Psoas muscle (tissue), 8 donors: Measurements from ENCODE around the gene TBC1D5. TPM values are rescaled to one million over a fixed set of nuclear protein-coding genes. Genes with fewer than 3 reads are reported as not detected.
"Not testable (repeated sequence)": the region's sequence is repeated elsewhere in the genome, so short reads cannot be mapped to it uniquely, and the experiment has no call there.

Experiments
- ATAC-seq, 4 donors: fragments of 200-7000 bp; cut with Tn5 transposase; one replicate each; pipeline ENCODE4 v1.9.1; 2020; ENCODE audit warnings: moderate library complexity in 3 of 4, mild to moderate bottlenecking in 2 of 4
- DNase-seq, 2 donors: peaks; one replicate each; pipeline ENCODE4 v3.0.0-alpha.2; 2020
- H3K27ac ChIP-seq: fragments of 200-600 bp; one replicate; pipeline ENCODE4 v1.8.0; 2022
- H3K27me3 ChIP-seq, 3 donors: fragments of 200-600 bp in 1 of 3; one replicate each; pipeline versions ENCODE4 v1.6.1 to v1.8.0; 2013 to 2022; ENCODE audit warnings: low read length in 2 of 3, mild to moderate bottlenecking in 2 of 3, moderate library complexity in 1 of 3; ENCODE audit not compliant: insufficient read depth in 3 of 3
- H3K36me3 ChIP-seq, 2 donors: fragments of 200-600 bp in 1 of 2; one replicate each; pipeline versions ENCODE4 v1.6.1 to v1.8.0; 2013 to 2022; ENCODE audit warnings: low read depth in 1 of 2, mild to moderate bottlenecking in 1 of 2, moderate library complexity in 1 of 2; ENCODE audit not compliant: insufficient read depth in 1 of 2
- H3K4me1 ChIP-seq: fragments of 200-600 bp; one replicate; pipeline ENCODE4 v1.8.0; 2022
- H3K4me3 ChIP-seq: fragments of 200-600 bp; one replicate; pipeline ENCODE4 v1.8.0; 2022; ENCODE audit warnings: mild to moderate bottlenecking
- H3K9me3 ChIP-seq: fragments of 200-600 bp; one replicate; pipeline ENCODE4 v1.8.0; 2022
- WGBS, 3 donors: extraction: QIAGEN DNeasy Blood & Tissue Kit; methylation state at CpG; one replicate each; pipeline versions ENCODE4 v1.1.6 to v1.1.7; 2013; 5-methylcytosine and 5-hydroxymethylcytosine counted together
- intact Hi-C, 2 donors: fragments of 100-400 bp; cut with DNase I; formaldehyde crosslinking; loops; one replicate each; pipeline versions ENCODE4 v1.11.0 to v1.14.2; 2022
- polyA plus RNA-seq, 3 donors: library from polyadenylated mRNA; stranded (reverse); fragments of 200-250 nt; gene quantifications; one replicate each; pipeline ENCODE4 v1.2.3, GENCODE V29; 2013
- total RNA-seq, 4 donors: library from RNA; stranded (reverse); fragmentation: NEBNext Ultra II Directional in 2 of 4; extraction: Animal tissue kit (Norgen Biotek cat#: 25700) in 2 of 4; gene quantifications; one replicate each; pipeline versions ENCODE4 v1.2.1 to v1.2.4, GENCODE V29; 2021 to 2023
- TF ChIP-seq, protein P1 (sequence below): fragments of 200-600 bp; IDR thresholded peaks from one replicate; pipeline ENCODE4 v1.8.0; 2022; ENCODE audit warnings: antibody characterized with exemption
- donor health status: healthy with polysubstance abuse.
- donor health status: DM: no; HTN: no; CAD: no; lungs with moderate emphysema.
- donor health status: Bipolar disorder and iron deficiency.
- donor health status: healthy.
- donor health status: DM: yes; HTN: yes; CAD: no.
- donor health status: DM: no; HTN: no; CAD: no.
- donor health status: DM: no; HTN: no; CAD: no.
- donor health status: DM: yes; HTN: yes; CAD: no.

Gene TBC1D5
- total and polyA plus RNA-seq, 7 donors: 4.3 to 20.4 (median 13.3) TPM

- no peak for ATAC-seq
- peaks cover 0 to 6% of the 10 kb centered on the region in 2 donors for H3K36me3 ChIP-seq
- H3K4me1 ChIP-seq: no peaks in the 10 kb centered on the region
- H3K4me3 ChIP-seq: no peak overlapping the region
- H3K27me3 ChIP-seq: no peaks in the 10 kb centered on the region
- TF ChIP-seq, protein P1, sequence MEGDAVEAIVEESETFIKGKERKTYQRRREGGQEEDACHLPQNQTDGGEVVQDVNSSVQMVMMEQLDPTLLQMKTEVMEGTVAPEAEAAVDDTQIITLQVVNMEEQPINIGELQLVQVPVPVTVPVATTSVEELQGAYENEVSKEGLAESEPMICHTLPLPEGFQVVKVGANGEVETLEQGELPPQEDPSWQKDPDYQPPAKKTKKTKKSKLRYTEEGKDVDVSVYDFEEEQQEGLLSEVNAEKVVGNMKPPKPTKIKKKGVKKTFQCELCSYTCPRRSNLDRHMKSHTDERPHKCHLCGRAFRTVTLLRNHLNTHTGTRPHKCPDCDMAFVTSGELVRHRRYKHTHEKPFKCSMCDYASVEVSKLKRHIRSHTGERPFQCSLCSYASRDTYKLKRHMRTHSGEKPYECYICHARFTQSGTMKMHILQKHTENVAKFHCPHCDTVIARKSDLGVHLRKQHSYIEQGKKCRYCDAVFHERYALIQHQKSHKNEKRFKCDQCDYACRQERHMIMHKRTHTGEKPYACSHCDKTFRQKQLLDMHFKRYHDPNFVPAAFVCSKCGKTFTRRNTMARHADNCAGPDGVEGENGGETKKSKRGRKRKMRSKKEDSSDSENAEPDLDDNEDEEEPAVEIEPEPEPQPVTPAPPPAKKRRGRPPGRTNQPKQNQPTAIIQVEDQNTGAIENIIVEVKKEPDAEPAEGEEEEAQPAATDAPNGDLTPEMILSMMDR: no peak
- intact Hi-C loops: no loop called here
- WGBS, 3 donors: 87 to 93% (median 90%) methylated on average over 1 of the region's 1 CpG
- DNase-seq: no peak
- no peak overlapping the region for H3K27ac ChIP-seq
- no peaks in the 10 kb centered on the region for H3K9me3 ChIP-seq
Observed at GRCh38 chr3:17626395-17626794, 116.0 kb downstream of the TBC1D5 start.

- ATAC-seq: no peak
- no peak overlapping the region for H3K27ac ChIP-seq
- H3K4me1 ChIP-seq: no peaks in the 10 kb centered on the region
- intact Hi-C loops: no loop called here
- WGBS, 3 donors: 57 to 65% (median 59%) methylated on average over 2 of the region's 2 CpGs
- no peaks in the 10 kb centered on the region for H3K27me3 ChIP-seq
- no peak overlapping the region for H3K4me3 ChIP-seq
- no peaks in the 10 kb centered on the region for H3K9me3 ChIP-seq
- DNase-seq: no peak
- H3K36me3 ChIP-seq: peaks cover 0 to 6% of the 10 kb centered on the region in 2 donors
- TF ChIP-seq, protein P1: no peak
Observed at GRCh38 chr3:17625133-17625532, 117.3 kb downstream of the TBC1D5 start.

DNA sequence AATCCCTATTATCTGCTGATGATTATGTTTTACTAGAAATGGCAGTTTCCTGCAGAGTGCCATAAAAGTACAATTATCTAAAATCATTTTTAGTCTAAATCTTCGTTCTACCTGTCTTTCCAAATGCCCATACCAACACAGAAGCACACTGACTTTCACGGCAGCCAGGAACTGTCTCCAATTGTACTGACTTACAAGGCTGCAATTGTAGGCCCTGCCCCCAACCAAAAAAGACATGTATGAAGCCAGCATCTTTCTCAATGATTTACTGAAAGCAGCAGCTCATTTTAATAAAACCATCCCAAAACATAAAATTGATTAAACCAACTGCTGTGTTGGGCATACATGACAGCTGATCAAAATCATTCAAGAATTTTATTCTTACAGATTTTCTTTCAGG is 119.0 kb downstream of the TBC1D5 start:
- no peaks in the 10 kb centered on the region for H3K27me3 ChIP-seq
- DNase-seq: no peak
- intact Hi-C loops: no loop called here

GRCh38 chr3:17619968-17620367 is 122.5 kb downstream of the TBC1D5 start:
- intact Hi-C loops: no loop called here
- H3K4me3 ChIP-seq: no peak overlapping the region
- TF ChIP-seq, protein P1: no peak

More for the DNA sequence above, 119.0 kb downstream of the TBC1D5 start:
- Histone ChIP-seq H3K4me3 (no peak overlapping the region), H3K9me3 (no peaks in the 10 kb centered on the region), H3K4me1 (no peaks in the 10 kb centered on the region), H3K27ac (no peak overlapping the region), H3K36me3 (peaks cover 0 to 6% of the 10 kb centered on the region in 2 donors)
- ATAC-seq: no peak
- 86 to 96% (median 94%) methylated on average over 2 of the region's 2 CpGs for WGBS, 3 donors
- TF ChIP-seq, protein P1: no peak

GRCh38 chr3:17613017-17613416 is 129.4 kb downstream of the TBC1D5 start:
- H3K4me1 ChIP-seq, DNase-seq, H3K36me3 ChIP-seq, H3K27ac ChIP-seq, H3K4me3 ChIP-seq, H3K27me3 ChIP-seq, ATAC-seq, intact Hi-C loops: not testable (repeated sequence)
- WGBS, 3 donors: 94 to 96% (median 95%) methylated on average over 4 of the region's 4 CpGs
- peaks cover 14% of the 10 kb centered on the region for H3K9me3 ChIP-seq

More at GRCh38 chr3:17619968-17620367, 122.5 kb downstream of the TBC1D5 start:
- no peaks in the 10 kb centered on the region for H3K9me3 ChIP-seq
- no peaks in the 10 kb centered on the region for H3K27me3 ChIP-seq
- H3K27ac ChIP-seq: no peak overlapping the region
- no peaks in the 10 kb centered on the region for H3K4me1 ChIP-seq
- ATAC-seq (no peak), DNase-seq (no peak)
- peaks cover 0 to 12% of the 10 kb centered on the region in 2 donors for H3K36me3 ChIP-seq
- WGBS, 3 donors: 76 to 88% (median 82%) methylated on average over 3 of the region's 3 CpGs
